Measurements from ENCODE around the gene EPAS1. TPM values are rescaled to one million over a fixed set of nuclear protein-coding genes. Genes with fewer than 3 reads are reported as not detected.

Gene EPAS1
- total and polyA plus RNA-seq, 4 donors = 26.2 to 193 (median 61.1) TPM

GRCh38 chr2:46306988-46307655 is 9.9 kb downstream of the EPAS1 start:
- TF ChIP-seq JUND (IDR thresholded peaks at IDR 0.05) = peak in 1 of 2 donors; percentile 75
- TF ChIP-seq RAD21 (IDR thresholded peaks at IDR 0.05) = peak; percentile 36 to 43
- TF ChIP-seq TAF1 (conservative IDR thresholded peaks at IDR 0.05) = peak; percentile 94
- TF ChIP-seq MAX (IDR thresholded peaks at IDR 0.05) = peak; percentile 77
- TF ChIP-seq REST (IDR thresholded peaks at IDR 0.05) = peak; percentile 65
- TF ChIP-seq HNF4A (conservative IDR thresholded peaks at IDR 0.05) = peak; percentile 83 to 88
- no peak for TF ChIP-seq GABPA (IDR thresholded peaks at IDR 0.05 in 1 of 2, conservative IDR thresholded peaks at IDR 0.05 in 1 of 2)
- TF ChIP-seq RXRA (IDR thresholded peaks at IDR 0.05) = peak; percentile 80 to 84
- peak; percentile 63 for TF ChIP-seq ZBTB33 (IDR thresholded peaks at IDR 0.05)
- TF ChIP-seq FOXA1 (IDR thresholded peaks at IDR 0.05) = no peak
- peak; percentile 45 for TF ChIP-seq NR2F2 (IDR thresholded peaks at IDR 0.05)
- peak; percentile 47 for TF ChIP-seq ATF3 (IDR thresholded peaks at IDR 0.05)
- peak; percentile 89 for TF ChIP-seq SP1 (IDR thresholded peaks at IDR 0.05)
- TF ChIP-seq HNF4G (IDR thresholded peaks at IDR 0.05) = peak; percentile 71
- no peak for TF ChIP-seq CTCF (IDR thresholded peaks at IDR 0.05; ENCODE audit: low read depth, low read length, missing input control)
- peak; percentile 52 for TF ChIP-seq FOXA2 (IDR thresholded peaks at IDR 0.05)
- no peak for TF ChIP-seq YY1 (IDR thresholded peaks at IDR 0.05)
- peak in 1 of 2 donors; percentile 20 for TF ChIP-seq EGR1 (IDR thresholded peaks at IDR 0.05; ENCODE audit: low read depth in 2 of 2)
- H3K27me3 ChIP-seq (ENCODE audit: control insufficient read depth in 4 of 4, insufficient read depth in 4 of 4, low read length in 3 of 4) = no peaks in the 10 kb centered on the region
- WGBS = 19% methylated on average over 8 of the region's 8 CpGs
- DNase-seq (ENCODE audit: low spot score) = no peak
- peaks cover 38 to 92% (median 63%) of the 10 kb centered on the region in 4 donors for H3K4me1 ChIP-seq (ENCODE audit: control insufficient read depth in 4 of 4, insufficient read depth in 4 of 4, low read length in 3 of 4)
- H3K9ac ChIP-seq (ENCODE audit: low read depth in 1 of 2, low read length in 2 of 2) = peak overlapping the region; percentile 64 to 73
- H3K36me3 ChIP-seq (ENCODE audit: control insufficient read depth in 4 of 4, insufficient read depth in 3 of 4, low read depth in 1 of 4, low read length in 3 of 4) = peaks cover 0 to 3% (median 0%) of the 10 kb centered on the region in 4 donors
- H3K9me3 ChIP-seq (ENCODE audit: control insufficient read depth in 4 of 4, low read length in 3 of 4) = no peaks in the 10 kb centered on the region
- peak overlapping the region in 2 of 3 donors; percentile 5 to 59 for H3K4me3 ChIP-seq (ENCODE audit: low read depth in 1 of 3, low read length in 3 of 3)
- H3K27ac ChIP-seq (ENCODE audit: low read depth in 1 of 2, low read length in 2 of 2) = peak overlapping the region; percentile 88 to 95

Measured in liver (tissue), 9 donors.